Ramos (cell line): ENCODE measurements around the gene GPC5.
"Not testable (repeated sequence)": the region's sequence is repeated elsewhere in the genome, so short reads cannot be mapped to it uniquely, and the experiment has no call there.

Experiments
- in situ Hi-C: fragments of 300-500 bp; cut with MboI; formaldehyde crosslinking; loops from one replicate; pipeline ENCODE4 v1.14.3; 2022; ENCODE audit warnings: low sequenced_read_pairs; ENCODE audit not compliant: unreplicated experiment

Gene GPC5

GRCh38 chr13:92473765-92474475 is 1075.5 kb downstream of the GPC5 start:
- in situ Hi-C loops: no loop called here

GRCh38 chr13:92480387-92480786 is 1082.0 kb downstream of the GPC5 start:
- in situ Hi-C loops: no loop called here

- in situ Hi-C loops: not testable (repeated sequence)
Measured at GRCh38 chr13:92482790-92483189, 1084.4 kb downstream of the GPC5 start.

GRCh38 chr13:92483894-92484293 is 1085.5 kb downstream of the GPC5 start:
- in situ Hi-C loops: no loop called here

GRCh38 chr13:92487238-92487637 is 1088.8 kb downstream of the GPC5 start:
- in situ Hi-C loops: no loop called here

GRCh38 chr13:92488249-92488852 is 1089.9 kb downstream of the GPC5 start:
- in situ Hi-C loops: no loop called here

- in situ Hi-C loops: no loop called here
Measured at GRCh38 chr13:92491839-92492238, 1093.4 kb downstream of the GPC5 start.

GRCh38 chr13:92494915-92495314 is 1096.5 kb downstream of the GPC5 start:
- in situ Hi-C loops: no loop called here

- in situ Hi-C loops: no loop called here
Measured at GRCh38 chr13:92500192-92500591, 1101.8 kb downstream of the GPC5 start.

GRCh38 chr13:92510416-92510815 is 1112.0 kb downstream of the GPC5 start:
- in situ Hi-C loops: no loop called here

GRCh38 chr13:92512852-92513251 is 1114.4 kb downstream of the GPC5 start:
- in situ Hi-C loops: no loop called here

- in situ Hi-C loops: no loop called here
Measured at GRCh38 chr13:92513672-92514071, 1115.3 kb downstream of the GPC5 start.

GRCh38 chr13:92514420-92515125 is 1116.2 kb downstream of the GPC5 start:
- in situ Hi-C loops: no loop called here

- in situ Hi-C loops: not testable (repeated sequence)
Measured at GRCh38 chr13:92516878-92517277, 1118.5 kb downstream of the GPC5 start.

GRCh38 chr13:92518622-92519021 is 1120.2 kb downstream of the GPC5 start:
- in situ Hi-C loops: not testable (repeated sequence)

- in situ Hi-C loops: no loop called here
Measured at GRCh38 chr13:92530364-92530763, 1131.9 kb downstream of the GPC5 start.

GRCh38 chr13:92535222-92536006 is 1137.0 kb downstream of the GPC5 start:
- in situ Hi-C loops: no loop called here

- in situ Hi-C loops: no loop called here
Measured at GRCh38 chr13:92537471-92537870, 1139.0 kb downstream of the GPC5 start.

- in situ Hi-C loops: no loop called here
Measured at GRCh38 chr13:92538164-92538563, 1139.7 kb downstream of the GPC5 start.

GRCh38 chr13:92539148-92539547 is 1140.7 kb downstream of the GPC5 start:
- in situ Hi-C loops: not testable (repeated sequence)

GRCh38 chr13:92547266-92547665 is 1148.8 kb downstream of the GPC5 start:
- in situ Hi-C loops: no loop called here
